ENCODE data around the gene ZNF823.
A peak's percentile ranks its signal among the peaks of the same experiment; 100 is the strongest.

Gene ZNF823

DNA sequence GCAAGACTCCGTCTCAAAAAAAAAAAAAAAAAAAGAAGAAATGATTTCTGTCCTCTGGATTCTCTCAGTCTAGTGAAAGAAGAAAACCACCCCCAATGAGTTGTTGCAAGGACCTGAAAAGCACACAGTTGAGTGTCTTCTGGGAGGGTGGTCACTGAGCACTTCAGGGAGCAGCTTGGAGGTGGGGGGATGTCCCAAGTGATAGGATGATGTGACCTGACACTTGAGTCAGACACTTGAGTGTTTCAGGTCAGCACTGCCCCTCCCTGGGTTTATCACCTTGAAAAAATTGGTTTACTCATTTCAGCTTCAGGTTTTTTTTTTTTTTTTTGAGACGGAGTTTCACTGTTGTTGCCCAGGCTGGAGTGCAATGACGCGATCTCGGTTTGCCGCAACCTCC, 63.2 kb downstream of the ZNF823 start:
- ATAC-seq: no peak
- no peak overlapping the region for H3K4me3 Mint-ChIP-seq
- H3K36me3 Mint-ChIP-seq: no peaks in the 10 kb centered on the region
- H3K27ac Mint-ChIP-seq: no peak overlapping the region
- H3K4me1 Mint-ChIP-seq: peaks cover 7% of the 10 kb centered on the region
- peaks cover 10% of the 10 kb centered on the region for H3K9me3 Mint-ChIP-seq
- H3K27me3 Mint-ChIP-seq: peaks cover 42% of the 10 kb centered on the region

DNA sequence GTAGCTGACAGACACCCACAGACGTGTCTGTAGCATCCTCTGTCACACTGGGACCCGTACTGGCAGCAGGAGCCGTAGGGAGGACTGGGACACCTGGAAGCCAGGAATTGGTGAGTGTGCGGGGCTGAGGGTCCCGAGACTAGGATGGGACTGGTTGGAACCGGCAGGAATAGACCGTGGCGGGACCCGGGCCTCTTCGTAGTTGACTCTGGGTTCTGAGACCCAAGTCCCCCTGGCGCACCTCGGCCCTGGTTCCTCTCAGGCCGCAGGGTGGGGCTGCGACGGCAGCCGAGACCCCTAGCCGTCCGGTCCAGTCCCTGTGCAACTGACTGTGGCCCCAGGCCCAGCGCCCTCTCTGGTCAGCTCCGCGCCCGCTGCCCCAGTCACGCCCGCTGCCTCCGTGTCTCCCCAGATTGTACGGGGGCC, 64.7 kb downstream of the ZNF823 start:
- Mint-ChIP-seq H3K4me3 (peak overlapping the region; percentile 23), H3K27ac (no peak overlapping the region), H3K36me3 (no peaks in the 10 kb centered on the region), H3K9me3 (peaks cover 10% of the 10 kb centered on the region), H3K4me1 (peaks cover 7% of the 10 kb centered on the region), H3K27me3 (peaks cover 42% of the 10 kb centered on the region)
- ATAC-seq: no peak

DNA sequence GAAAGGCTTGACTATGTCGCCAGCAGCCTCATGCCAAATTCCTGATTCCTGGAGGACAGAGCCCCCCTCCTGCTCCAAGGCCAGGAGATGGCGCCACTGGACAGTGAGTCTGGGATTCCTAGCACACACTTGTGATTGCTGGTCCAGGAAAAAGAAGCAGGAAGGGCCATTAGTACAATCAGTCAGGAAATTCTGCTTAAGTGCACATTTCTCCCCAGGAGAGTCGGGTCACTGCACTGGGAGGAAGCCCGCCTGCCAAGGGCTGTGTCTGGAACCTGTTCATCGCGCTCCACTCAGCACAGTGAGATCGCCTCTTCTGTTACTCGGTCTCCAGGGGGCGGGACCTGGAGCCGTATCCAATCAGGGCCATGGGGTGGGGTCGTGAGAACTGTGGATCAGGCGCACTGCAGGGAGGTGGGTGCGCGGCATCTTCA, 65.1 kb downstream of the ZNF823 start:
- Mint-ChIP-seq H3K4me1 (peaks cover 7% of the 10 kb centered on the region), H3K9me3 (peaks cover 10% of the 10 kb centered on the region), H3K36me3 (no peaks in the 10 kb centered on the region), H3K27me3 (peaks cover 42% of the 10 kb centered on the region), H3K27ac (no peak overlapping the region), H3K4me3 (peak overlapping the region; percentile 23)
- no peak for ATAC-seq
